Activated CD4-positive, alpha-beta T cell treated with anti-CD3 and anti-CD28 coated beads, Interleukin-2, amount 50 U/mL, for 48 hours (primary cell): ENCODE data around the gene NPHP4.

Experiments used
- DNase-seq, 2 experiments: peaks; one replicate each; pipeline ENCODE4 v3.0.0-alpha.2; 2020

The NPHP4 gene

GRCh38 chr1:5947978-5948680 lies 44.1 kb downstream of the NPHP4 start:
- DNase-seq, result no peak

GRCh38 chr1:5947071-5947821 lies 45.0 kb downstream of the NPHP4 start:
- DNase-seq, result no peak

GRCh38 chr1:5945445-5945844 lies 46.8 kb downstream of the NPHP4 start:
- DNase-seq, result no peak

GRCh38 chr1:5944843-5945167 lies 47.4 kb downstream of the NPHP4 start:
- DNase-seq, result no peak

- no peak for DNase-seq
Observed at GRCh38 chr1:5944154-5944842, 47.9 kb downstream of the NPHP4 start.

GRCh38 chr1:5943343-5944124 lies 48.7 kb downstream of the NPHP4 start:
- no peak for DNase-seq

GRCh38 chr1:5941671-5942070 lies 50.6 kb downstream of the NPHP4 start:
- DNase-seq, result no peak

GRCh38 chr1:5940723-5941407 lies 51.4 kb downstream of the NPHP4 start:
- DNase-seq, result no peak

- no peak for DNase-seq
Observed at GRCh38 chr1:5939271-5940170, 52.7 kb downstream of the NPHP4 start.

- no peak for DNase-seq
Observed at GRCh38 chr1:5938101-5938646, 54.1 kb downstream of the NPHP4 start.

GRCh38 chr1:5937373-5937857 lies 54.8 kb downstream of the NPHP4 start:
- DNase-seq, result no peak

GRCh38 chr1:5936621-5937372 lies 55.4 kb downstream of the NPHP4 start:
- no peak for DNase-seq

- DNase-seq, result no peak
Observed at GRCh38 chr1:5936126-5936525, 56.1 kb downstream of the NPHP4 start.

GRCh38 chr1:5935026-5935425 lies 57.2 kb downstream of the NPHP4 start:
- no peak for DNase-seq

- DNase-seq, result no peak
Observed at GRCh38 chr1:5934058-5934884, 58.0 kb downstream of the NPHP4 start.

GRCh38 chr1:5933676-5934057 lies 58.6 kb downstream of the NPHP4 start:
- DNase-seq, result no peak

GRCh38 chr1:5933050-5933449 lies 59.2 kb downstream of the NPHP4 start:
- DNase-seq, result no peak

- DNase-seq, result no peak
Observed at GRCh38 chr1:5928714-5929400, 63.4 kb downstream of the NPHP4 start.
